HG03571 (cell line): ENCODE results near the gene RELCH.
"Not testable (repeated sequence)": the region's sequence is repeated elsewhere in the genome, so short reads cannot be mapped to it uniquely, and the experiment has no call there.

ENCODE experiments used
- ATAC-seq: cut with Tn5 transposase; IDR thresholded peaks from one replicate; pipeline ENCODE4 v1.9.1; 2021; ENCODE audit not compliant: unreplicated experiment

RELCH gene

GRCh38 chr18:62186774-62187542 is at the start of gene RELCH, which contains the start of gene PIGN:
Gene RELCH (plus strand): TSS chr18:62187255. CDS start chr18:62187506, 251 bp downstream.
Gene PIGN (minus strand): TSS chr18:62187056. CDS start chr18:62161353, 25,703 bp downstream.
- ATAC-seq, result peak; percentile 88

DNA sequence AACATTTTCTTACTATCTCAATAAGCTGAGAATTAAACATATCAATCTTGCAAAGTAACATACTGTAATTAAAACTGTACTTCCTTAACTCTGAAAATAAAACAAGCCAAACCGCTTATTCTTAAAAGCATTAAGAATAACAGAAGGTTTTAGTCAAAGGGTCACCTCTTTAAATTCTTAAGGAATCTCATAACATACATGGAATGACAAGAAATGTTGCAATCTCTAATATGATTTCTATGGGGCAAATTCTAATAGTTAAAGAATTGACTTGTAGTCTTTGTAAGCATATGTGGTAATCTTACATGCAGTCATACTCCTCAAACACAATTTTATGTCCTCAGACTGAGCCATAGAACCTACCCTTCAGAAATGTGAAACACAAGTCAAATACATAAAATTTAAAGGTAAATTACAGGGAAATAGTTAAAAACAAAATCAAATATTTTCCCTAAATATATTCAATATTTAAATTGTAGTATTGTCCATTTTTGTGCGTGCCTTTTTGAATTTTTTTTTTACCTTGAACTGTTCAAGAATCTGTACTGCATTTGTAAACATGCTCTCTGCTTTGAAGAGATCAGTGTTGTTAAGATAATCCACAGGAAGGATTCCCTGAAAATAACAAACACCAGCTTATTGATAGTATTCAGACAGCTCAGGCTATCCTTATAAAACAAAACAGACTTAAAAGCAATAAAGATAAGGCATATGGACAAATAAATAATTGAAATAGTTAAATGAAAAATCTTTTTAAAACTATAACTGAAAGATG is 48.4 kb upstream of the RELCH start:
- no peak for ATAC-seq

DNA sequence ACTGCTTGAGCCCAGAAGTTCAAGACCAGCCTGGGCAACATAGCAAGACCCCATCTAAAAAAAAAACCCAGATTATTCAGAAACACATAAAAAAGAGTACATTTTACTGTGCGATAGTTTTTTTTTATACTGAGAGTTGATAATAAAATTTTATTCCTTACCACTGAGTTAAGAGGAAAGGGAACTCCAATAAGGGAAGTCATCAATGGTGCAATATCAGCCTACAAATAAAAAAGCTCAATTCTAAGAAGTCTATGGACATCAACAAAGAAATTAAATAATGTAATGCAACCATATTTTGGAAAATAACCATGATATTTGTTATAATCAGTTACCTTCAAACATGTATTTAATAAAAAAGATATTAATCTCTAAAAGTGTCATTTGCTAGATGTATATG is 46.8 kb upstream of the RELCH start:
- no peak for ATAC-seq

DNA sequence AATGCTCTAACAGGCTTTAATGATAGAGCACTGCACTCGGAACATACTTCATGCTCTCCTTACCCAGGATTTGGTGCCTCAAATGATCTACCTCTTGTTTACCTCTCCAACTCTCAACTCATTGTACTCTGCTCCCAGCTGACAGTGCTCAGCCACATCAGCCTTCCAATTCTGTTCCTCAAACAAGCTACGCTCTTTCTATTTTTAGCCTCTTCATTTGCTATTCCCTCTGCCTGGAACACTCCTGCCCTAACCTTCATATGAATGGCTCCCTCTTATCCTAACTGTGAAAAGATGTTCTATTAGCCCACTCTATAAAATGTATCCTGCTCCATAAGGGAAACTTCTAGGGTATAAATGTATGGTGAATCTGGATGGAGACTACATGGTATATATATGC is 42.7 kb upstream of the RELCH start:
- no peak for ATAC-seq

DNA sequence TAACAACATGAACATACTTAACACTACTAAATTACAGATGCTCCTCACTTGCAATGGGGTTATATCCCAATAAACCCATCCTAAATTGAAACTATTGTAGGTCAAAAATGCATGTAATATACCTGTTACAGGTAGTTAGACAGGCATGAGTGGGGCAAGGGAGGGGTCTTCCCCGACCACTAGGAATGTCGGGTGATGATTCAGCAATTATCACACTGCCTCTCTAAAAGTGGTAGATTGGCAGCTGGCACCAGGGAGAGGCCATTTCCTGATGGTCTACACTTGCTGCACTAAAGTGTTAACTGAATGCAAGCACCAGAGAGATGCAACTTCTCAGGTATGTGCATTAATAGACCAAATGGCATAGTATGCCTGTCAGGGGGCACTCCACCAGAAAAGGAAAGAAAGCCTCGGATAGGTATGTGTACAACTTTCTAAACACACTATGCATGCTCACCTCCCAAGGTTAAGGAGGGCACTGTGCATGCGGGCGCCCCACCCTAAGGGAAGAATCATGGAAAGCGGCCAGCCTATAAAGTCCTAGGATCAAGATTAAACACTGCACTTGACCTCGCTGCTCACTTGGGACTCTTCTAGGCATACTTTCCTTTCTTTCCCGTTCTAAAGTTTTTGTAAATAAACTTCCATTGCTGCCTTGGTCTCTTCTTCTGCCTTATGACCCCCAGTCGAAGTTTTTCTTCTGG is 35.8 kb upstream of the RELCH start:
- ATAC-seq, result no peak

- ATAC-seq, result no peak
Observed at GRCh38 chr18:62152844-62153243, 34.2 kb upstream of the RELCH start.

DNA sequence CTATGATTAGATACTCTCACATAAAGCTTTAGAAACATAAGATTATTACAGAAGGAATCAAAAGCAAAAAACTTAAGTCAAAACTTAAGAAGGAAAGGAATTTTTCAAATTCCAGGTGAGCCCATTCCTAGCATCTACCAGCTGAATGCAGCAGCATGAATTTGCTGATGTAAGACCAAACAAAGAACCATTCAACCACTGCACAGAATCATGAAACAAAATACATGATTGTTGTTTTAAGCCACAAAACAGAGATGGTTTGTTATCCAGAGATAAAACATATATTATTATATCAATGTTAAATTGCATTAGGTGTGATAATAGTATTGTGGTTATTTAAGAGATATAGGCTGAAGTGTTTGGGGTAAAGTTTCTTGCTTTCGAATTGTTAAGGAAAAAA is 29.2 kb upstream of the RELCH start:
- no peak for ATAC-seq

- ATAC-seq, result no peak
Observed at GRCh38 chr18:62164310-62164709, 22.7 kb upstream of the RELCH start.

GRCh38 chr18:62164855-62165487 is 22.1 kb upstream of the RELCH start:
- no peak for ATAC-seq

DNA sequence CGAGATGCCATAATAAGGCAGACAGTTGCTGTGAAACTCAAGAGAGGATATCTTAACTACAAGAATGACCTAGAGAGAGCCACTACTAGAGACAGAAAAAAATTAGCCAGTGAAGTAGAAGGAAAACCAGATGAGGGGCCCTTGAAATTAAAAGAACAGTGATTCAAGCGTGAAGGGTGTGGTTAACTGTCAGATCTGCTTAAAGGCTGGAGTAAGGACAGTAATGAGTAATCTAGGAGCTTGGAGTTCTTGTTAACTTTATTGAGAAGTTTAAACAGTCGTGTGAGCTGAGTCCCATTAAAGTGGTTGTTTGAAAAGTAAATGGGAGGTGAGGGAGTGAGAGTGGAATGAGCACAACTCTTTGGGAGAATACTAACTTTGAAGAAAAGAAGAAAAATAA is 21.5 kb upstream of the RELCH start:
- ATAC-seq, result no peak

DNA sequence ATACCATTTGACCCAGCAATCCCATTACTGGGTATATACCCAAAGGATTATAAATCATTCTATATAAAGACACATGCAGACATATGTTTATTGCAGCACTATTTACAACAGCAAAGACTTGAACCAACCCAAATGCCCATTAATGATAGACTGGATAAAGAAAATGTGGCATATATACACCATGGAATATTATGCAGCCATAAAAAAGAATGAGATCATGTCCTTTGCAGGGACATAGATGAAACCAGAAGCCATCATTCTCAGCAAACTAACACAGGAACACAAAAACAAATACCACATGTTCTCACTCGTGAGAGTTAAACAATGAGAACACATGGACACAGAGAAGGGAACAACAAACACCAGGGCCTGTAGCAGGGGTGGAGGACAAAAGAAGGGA is 20.5 kb upstream of the RELCH start:
- not testable (repeated sequence) for ATAC-seq

- no peak for ATAC-seq
Observed at GRCh38 chr18:62170857-62171256, 16.2 kb upstream of the RELCH start.

DNA sequence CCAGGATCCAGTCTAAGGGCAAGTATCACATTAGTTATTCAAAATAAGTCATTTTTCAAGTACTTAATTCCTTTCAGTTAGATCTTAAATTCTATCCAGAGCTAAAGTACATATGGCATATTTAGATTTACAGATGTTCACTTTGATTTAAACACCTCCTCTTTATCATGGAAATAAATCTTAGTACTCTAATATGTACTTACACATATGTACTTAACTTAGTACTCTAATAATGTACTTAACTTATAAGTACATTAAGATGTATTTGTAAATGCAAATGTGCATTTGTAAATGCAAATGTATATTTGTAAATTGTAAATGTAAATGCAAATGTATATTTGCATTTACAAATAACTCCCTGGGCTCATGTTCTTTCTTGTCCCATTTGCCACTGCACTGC is 14.8 kb upstream of the RELCH start:
- no peak for ATAC-seq

GRCh38 chr18:62175521-62175920 is 11.5 kb upstream of the RELCH start:
- ATAC-seq, result no peak

DNA sequence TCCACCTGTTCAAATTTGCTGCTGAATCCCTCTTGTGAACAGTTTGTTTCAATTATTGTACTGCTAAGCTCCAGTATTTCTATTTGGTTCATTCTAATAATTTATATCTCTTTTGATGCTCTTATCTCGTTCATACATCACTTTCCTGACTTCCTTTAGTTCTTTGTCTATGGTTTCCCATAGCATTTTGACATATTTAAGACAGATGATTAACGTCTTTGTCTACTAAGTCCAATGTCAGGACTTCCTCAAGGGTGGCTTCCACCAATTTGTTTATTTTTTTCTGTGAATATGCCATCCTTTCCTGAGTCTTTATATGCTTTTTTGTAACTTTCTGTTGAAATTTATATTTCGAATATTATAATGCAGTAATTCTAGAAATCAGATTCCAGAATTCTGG is 9.8 kb upstream of the RELCH start:
- no peak for ATAC-seq

GRCh38 chr18:62179213-62179612 is 7.8 kb upstream of the RELCH start:
- ATAC-seq, result no peak

- no peak for ATAC-seq
Observed at GRCh38 chr18:62182220-62182619, 4.8 kb upstream of the RELCH start.

GRCh38 chr18:62183578-62184195 is 3.4 kb upstream of the RELCH start:
- ATAC-seq, result no peak

DNA sequence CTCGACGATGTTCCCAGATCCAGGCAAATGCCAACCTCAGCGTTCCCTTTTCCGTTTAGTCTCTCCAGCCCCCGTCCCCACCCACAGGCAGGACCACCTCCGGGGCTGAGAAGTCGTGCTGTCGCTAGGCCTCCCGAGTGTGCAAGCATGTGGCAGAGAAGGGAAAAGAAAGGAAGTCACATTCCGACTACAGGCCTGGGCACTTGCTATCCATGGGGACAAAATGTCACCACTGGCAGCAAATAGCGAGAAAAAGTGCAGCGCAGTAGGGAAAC is 619 bp upstream of the RELCH start:
- peak; percentile 3 for ATAC-seq

GRCh38 chr18:62187543-62188510 is 772 bp downstream of the RELCH start:
- no peak for ATAC-seq
